CD4-positive, alpha-beta T cell treated with Interleukin-21 for 1 hour (primary cell): ENCODE data around the gene SLC35E1.
"Not testable (repeated sequence)": the region's sequence is repeated elsewhere in the genome, so short reads cannot be mapped to it uniquely, and the experiment has no call there.

Source experiments
- DNase-seq: peaks from one replicate; pipeline ENCODE4 v3.0.0-alpha.2; 2020

Gene SLC35E1

DNA sequence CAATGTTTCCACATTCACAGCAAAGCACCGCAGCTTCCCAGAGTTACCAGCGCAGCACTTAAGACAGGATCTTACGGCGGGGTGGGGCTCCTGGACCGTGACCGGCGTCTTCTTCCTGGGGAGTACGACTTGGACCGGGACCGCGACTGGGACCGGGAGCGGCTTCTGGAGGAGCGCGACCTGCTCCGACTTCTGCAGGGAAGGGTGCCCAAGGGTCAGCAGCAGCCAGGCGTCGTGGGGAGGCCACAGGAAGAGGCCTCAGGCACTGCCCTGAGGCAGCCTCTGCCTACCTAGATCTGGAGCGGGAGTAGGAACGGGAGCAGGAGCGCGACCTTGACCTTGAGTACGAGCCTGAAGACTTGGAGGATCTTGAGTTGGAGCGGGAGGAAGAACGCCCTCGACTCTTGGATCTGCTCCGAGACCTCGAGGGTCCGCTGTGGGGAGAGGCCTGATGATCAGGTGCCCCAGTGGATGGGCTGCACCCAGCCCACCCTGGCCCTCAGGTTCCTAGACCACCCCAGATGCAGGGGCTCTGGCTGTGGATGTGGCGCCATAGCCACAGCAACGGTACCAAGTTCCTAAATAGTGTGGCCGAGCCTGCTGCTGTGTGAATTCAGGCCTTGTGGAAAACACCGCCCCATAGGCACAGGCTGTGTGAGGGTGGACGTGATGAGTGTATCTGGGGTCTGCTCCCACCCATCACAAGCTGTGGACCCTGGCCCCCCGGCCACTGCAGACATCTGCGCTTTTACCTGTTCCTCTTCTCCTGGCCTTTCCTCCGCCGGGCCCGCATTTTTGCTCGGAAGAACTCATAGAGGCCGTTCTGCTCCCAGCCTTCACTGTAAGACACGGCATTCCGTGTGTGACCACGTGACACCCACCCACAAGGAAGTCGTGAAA is 51.9 kb downstream of the SLC35E1 start:
- DNase-seq: no peak

DNA sequence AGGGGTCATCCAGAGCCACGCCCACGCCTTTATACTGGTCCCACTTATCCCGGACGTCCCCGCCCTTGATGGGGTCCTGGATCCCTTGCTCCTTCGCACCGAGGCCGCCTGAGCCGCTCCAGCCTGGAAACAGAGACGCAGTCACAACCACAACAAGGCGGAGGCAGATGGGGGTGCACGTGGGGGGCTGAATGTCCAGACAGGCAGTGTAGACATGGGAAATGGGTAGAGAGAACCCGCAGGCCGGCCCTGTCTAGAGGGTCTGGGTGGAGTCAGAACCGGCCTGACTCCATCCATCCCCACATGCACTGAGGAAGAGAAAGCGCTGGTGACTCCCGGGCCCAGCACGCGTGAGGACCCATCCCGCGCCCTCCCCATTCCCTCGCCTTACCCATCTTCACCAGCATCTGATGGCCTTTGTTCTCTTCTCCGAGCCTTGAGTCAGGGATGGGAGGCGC is 53.0 kb downstream of the SLC35E1 start:
- no peak for DNase-seq

DNA sequence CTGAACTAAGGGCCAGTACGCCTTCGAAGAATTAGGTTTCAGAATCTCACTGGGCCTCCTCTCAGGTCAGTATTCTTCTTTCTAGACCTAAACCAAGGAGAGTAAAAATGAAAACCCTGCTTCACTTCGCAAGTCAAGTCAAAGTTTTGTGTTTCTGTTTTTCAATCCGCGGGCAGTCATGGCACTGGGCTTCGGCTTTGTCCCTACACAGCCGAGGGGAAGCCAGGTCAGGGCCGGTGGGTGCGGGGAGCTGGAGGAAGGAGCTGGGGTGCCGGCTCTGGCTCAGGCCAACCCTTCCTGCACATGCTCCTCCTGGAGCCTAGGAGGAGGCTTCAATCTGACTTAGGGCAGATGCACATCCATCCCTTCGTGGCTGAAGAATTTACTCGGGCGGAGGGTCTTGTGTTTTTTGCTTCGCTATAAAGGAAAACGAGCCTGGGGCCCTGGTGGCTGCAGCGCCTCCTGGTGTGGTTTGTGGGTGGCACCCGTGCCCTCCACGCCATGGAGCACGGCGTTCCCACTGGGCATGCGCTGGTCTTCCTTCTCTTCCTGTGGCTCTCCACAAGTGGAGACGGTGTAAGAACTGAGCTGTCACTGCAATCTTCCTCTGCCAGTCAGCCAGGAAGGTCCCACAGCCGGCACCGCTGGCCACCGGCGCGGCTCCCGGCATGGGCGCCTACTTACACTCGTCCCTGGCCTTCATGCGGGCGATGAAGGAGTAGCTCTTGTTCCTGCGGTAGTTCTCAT is 53.6 kb downstream of the SLC35E1 start:
- no peak for DNase-seq

DNA sequence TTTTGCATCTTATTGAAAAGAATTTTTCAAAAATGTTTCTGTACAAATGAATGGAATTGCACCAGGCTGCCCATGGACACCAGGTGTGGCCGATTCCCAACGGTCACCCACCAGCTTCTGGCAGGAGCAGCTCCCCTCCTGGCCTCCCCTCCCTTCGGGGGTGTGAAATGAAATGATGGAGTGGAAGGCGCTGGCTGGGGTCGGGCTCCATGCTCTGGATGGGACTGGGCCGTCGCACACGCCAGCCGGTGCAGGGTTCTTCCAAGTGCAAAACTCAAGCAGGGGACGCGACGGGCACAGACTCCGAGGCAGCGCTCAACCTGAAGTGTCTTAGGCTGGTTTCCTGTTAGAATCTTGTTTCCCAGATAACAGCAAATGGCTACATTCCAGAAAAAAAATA is 54.2 kb downstream of the SLC35E1 start:
- DNase-seq: no peak

- DNase-seq: no peak
These were observed 55.1 kb downstream of the SLC35E1 start for GRCh38 chr19:16516923-16517610.

DNA sequence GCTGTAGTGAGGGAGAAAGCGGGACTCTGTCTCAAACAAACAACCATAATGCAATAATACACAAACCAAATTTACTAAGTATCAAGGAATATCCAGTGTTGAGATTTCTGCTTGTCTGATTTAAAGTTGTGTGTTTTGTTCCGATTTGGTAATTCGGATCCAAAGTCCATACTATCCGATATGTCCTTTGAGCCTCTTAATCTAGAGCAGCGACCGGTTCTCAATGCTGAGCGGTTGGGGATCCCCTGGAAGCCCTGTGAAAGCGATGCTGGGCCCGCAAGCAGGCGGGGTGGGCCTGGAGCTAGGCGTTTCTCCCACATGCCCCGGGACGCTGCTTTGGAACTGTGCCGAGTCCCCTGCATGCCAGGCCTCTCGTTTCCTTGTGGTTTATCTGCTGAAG is 55.8 kb downstream of the SLC35E1 start:
- DNase-seq: no peak

DNA sequence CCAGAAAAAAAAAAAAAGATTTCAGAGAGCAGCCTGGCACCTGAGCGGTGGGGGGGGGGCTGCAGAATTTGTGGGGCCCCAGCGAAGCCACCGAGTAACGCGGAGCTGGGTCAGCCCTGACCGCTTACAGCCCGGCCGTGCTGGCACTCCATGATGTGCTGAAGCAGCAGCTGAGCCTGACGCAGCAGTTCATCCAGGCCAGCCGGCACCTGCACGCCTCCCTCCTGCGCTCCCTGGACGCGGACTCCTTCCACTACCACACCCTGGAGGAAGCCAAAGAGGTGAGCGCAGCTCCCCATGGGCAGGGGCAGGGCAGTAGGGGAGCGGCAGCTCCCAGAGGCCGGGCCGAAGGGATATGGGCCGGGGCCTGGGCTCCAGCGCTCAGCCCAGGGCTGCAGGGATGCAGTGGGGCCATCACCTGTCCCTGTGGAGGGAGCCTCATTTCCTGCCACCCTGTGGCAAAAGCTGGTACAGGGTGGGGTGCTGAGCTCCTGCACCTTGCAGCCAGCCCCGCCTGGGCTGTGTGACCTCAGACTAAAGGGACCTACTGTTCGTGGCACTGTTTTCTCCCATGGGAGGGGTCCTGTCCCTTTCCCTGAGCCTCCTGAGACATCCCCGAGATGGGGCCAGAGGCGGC is 57.7 kb downstream of the SLC35E1 start:
- DNase-seq: no peak

- not testable (repeated sequence) for DNase-seq
These were observed 59.6 kb downstream of the SLC35E1 start for GRCh38 chr19:16512611-16513010.

GRCh38 chr19:16509141-16510061 is 62.8 kb downstream of the SLC35E1 start:
- no peak for DNase-seq

- no peak for DNase-seq
These were observed 63.7 kb downstream of the SLC35E1 start for GRCh38 chr19:16508546-16508945.

DNA sequence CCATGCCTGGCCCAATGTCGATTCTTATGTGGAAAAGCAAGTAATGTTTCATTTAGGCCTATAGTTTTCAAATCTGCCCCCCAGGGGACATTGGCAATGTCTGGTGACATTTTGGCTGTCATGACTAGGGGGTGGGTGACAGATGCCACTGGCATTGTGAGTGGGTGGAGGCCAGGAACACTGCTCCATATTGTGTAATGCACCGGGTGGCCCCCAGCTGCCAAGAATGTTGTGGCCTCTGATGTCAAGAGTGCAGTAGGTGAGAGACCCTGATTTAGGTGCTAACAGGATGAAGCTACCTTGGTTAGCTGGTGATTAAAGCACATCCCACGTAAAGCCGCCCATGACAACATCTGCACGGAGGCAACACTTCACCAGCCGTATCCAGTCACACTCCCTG is 65.3 kb downstream of the SLC35E1 start:
- DNase-seq: no peak

DNA sequence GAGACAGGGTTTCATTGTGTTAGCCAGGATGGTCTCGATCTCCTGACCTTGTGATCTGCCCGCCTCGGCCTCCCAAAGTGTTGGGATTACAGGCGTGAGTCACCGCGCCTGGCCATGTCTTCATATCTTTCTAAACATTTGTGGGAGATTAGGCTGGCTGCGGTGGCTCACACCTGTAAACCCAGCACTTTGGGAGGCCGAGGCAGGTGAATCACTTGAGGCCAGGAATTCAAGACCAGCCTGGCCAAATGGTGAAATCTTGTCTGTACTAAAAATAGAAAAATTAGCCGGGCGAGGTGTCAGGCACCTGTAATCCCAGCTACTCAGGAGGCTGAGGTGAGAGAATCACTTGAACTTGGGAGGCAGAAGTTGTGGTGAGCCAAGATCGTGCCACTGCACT is 66.1 kb downstream of the SLC35E1 start:
- not testable (repeated sequence) for DNase-seq

- DNase-seq: no peak
These were observed 67.9 kb downstream of the SLC35E1 start for GRCh38 chr19:16504271-16504670.
